GM18870 (cell line): Measurements from ENCODE around the gene TMEM247.
"Not testable (repeated sequence)": the region's sequence is repeated elsewhere in the genome, so short reads cannot be mapped to it uniquely, and the experiment has no call there.

Experiments used
- ATAC-seq: cut with Tn5 transposase; IDR thresholded peaks from one replicate; pipeline ENCODE4 v1.9.1; 2021; ENCODE audit warnings: moderate library complexity; ENCODE audit not compliant: unreplicated experiment

Gene TMEM247

DNA sequence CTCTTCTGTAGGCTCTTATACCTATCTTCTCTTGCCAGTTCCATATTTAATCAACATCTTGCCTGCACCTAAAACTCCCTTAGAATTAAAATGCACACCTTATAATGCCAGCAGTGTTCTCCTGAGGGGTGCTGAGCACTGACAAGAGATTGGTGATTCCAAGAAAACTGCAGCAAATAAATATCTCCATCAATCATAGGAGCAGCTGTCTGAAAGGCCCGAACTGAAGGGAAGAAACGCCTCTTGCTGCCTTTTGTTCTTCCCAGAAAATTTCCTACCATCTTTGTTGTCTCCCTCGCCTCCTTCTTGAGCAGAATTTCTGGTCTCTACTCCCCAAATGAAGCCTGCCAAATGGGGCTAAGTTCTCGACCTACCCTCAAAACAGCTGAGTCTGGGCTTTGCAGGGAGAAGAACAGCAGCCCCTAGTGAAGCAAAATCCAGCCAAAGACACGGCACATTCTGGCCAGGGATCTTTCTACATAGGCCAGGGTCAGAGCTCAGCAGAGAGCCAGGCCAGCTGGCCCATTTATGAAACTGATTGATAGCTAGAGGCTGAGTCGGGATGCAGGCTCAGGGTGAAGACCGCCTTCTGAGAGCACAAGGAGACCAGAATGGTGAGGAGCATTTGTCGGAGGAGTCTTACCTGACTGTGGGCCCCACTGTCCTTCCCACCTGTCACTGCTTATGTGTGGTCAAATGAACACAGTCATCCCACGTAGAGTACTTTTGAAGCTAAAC, 20.4 kb upstream of the TMEM247 start:
- ATAC-seq = no peak

GRCh38 chr2:46459694-46460093, 19.7 kb upstream of the TMEM247 start:
- no peak for ATAC-seq

- ATAC-seq = no peak
Measured at GRCh38 chr2:46460241-46460921, 19.0 kb upstream of the TMEM247 start.

DNA sequence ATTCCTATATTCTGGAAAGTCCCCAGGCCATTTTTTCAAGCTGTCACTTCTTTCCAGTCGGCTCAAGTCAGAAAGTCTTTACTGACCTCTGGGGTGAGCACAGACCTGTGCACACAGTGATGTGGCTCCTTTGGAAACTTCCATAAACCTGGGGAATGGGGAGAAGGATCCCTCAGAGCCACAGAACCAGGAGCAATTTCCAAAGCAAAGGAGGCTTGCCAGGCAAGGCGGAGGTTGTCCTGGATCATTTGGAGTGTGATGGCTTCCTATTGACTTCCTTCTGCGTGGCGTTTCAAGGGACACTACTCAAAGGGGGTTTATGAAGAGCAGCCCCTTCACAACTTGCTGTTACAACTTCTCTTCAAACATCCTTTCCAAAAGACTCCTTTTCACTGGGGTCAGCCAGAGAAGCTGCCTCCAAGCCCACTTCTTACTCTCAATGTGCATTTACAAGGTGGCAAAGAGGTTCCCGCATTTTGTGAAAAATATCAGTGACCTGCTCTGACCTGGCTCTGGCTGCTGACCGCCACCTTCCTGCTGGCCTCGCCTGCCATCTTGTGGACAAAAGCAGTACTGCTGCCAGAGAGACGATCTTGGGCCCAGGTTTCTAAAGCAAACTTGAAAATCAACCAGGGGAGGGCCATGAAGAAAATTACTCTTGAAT, 18.2 kb upstream of the TMEM247 start:
- no peak for ATAC-seq

GRCh38 chr2:46461709-46462171, 17.6 kb upstream of the TMEM247 start:
- no peak for ATAC-seq

DNA sequence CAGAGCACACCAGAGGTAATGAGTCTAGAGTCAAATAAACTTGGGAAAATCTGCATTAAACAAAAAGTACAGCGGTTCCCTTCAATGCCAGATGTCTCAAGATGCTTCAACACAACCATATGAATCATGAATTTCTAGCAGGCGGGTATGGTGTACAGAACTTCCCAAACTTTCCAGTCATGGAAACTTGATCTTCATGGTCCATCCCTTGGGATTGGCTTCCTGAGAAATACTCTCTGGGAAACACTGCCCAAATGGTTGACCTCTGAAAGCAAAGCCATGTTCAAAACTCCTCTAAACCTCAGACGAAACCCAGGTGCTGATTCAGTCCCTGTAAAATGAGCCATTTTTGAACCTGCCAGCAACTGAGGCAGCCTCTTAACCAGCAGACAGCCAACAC, 16.4 kb upstream of the TMEM247 start:
- no peak for ATAC-seq

- no peak for ATAC-seq
Measured at GRCh38 chr2:46469116-46469515, 10.2 kb upstream of the TMEM247 start.

DNA sequence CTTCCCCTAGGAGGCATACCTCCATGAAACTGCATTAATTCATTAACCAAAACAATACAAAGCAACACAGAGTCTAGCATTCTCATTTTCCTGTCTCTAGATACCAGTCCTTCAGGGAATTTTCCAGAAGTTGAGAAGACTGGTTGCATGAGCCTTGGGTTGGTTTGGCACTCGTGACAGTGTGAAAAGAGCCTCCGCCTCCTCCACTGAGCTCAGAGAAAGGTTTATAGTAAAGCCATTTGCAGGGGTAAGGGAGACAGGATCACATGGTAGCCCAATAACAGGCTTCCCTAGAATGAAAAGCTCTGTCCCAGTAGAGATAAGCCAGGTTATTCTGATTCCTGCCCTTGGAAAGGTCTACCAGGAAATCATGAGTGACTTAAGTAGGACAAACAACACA, 9.7 kb upstream of the TMEM247 start:
- no peak for ATAC-seq

GRCh38 chr2:46470114-46470628, 9.2 kb upstream of the TMEM247 start:
- ATAC-seq = no peak

- ATAC-seq = no peak
Measured at GRCh38 chr2:46471019-46471583, 8.3 kb upstream of the TMEM247 start.

DNA sequence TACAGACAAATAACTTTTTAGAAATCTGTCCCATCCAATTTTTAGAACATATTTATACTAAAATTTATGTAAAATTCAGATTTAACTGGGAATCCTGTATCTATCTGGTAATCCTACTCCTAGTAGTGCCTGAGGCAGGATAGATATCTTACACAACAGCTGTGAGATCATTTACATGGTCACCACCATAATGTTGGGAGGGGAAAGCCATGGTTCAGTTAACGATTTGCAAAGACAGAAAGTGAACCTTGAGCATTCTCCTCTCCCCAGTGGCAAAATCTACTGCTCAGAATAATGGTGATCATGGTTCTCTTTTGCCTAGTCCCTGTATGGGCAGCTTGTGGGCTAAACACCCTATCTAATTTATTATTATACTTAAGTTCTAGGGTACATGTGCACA, 7.7 kb upstream of the TMEM247 start:
- ATAC-seq = no peak

DNA sequence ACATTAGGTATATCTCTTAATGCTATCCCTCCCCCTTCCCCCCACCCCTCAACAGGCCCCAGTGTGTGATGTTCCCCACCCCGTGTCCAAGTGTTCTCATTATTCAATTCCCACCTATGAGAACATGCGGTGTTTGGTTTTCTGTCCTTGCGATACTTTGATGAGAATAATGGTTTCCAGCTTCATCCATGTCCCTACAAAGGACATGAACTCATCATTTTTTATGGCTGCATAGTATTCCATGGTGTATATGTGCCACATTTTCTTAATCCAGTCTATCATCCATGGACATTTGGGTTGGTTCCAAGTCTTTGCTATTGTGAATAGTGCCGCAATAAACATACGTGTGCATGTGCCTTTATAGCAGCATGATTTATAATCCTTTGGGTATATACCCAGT, 7.2 kb upstream of the TMEM247 start:
- not testable (repeated sequence) for ATAC-seq

GRCh38 chr2:46477462-46477861, 1.9 kb upstream of the TMEM247 start:
- not testable (repeated sequence) for ATAC-seq

DNA sequence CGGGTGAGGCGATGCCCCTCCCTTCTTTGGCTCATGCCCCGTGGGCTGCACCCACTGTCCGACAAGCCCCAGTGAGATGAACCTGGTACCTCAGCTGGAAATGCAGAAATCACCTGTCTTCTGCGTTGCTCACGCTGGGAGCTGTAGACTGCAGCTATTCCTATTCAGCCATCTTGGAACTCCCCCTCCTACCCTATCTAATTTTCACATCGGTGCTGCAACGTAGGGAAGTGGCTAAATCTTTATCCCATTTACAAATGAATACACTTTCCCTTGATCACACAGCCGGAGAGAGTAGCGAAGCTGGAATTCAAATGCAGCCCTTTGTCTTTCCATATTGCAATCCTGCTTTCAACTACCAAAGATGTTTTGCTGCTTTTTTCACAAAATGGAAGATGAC, 1.4 kb upstream of the TMEM247 start:
- no peak for ATAC-seq

- ATAC-seq = no peak
Measured at GRCh38 chr2:46480562-46480961, 1.2 kb downstream of the TMEM247 start.

DNA sequence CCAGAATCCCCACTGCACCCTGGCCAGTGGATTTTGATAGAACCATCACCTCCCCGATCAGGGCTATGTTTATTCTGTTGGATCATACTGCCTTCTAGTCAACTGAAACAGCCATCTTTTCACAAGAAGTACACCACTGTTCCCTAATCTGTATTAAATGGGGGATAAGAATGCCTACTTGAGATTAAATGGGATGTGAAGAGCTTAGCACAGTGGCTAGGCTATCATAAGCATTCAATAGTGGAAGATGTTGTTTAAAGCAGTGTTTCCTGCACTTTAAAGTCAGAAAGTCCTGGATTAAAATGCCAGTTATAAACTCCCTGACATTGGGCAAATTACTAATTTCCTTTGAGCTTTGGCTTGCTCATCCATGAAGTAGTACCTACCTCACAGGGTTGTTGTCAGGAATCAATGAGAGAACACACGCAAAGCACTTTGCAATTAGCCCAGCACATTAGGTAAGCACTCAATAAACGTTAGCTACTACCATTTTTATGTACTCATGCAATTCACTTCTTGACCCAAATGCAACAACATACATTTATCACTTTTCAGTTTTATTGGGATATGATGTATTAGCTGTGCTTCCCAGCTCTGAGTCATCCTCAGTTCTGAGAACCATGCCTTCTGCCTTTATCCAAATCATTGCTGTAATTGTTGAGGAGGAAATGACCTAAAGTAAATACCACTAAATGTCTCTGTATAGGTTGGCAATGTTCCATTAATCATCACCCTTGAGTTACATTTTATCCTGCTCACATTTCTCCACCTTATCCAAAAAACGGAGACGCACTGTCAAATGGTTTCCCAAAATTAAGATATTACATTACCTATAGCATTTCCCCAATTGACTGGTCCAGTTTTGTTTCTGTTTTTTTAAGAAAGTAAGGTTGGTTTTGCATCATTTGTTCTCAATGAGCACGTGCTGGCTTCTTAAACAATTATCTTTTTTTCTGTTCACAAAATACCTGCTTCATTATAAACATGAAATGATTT, 2.1 kb downstream of the TMEM247 start:
- no peak for ATAC-seq

DNA sequence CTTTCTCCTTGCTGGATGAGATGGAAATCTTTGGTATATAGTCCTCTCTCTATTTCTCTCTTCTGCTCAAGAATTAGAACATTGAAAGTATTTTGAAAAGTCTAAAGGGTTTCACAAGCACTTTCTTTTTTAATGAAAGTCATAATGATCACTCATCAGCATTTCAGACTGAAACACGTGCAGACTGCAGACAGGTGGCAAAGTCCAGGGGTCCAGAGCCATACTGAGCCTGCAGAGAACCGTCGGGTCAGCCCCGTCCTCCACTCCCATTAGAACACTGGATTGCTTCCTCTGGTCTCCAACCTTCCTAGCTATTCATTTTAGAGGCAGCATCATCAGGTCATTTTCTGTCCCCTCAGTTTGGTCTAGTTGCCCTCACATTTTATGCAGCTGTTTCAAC, 3.1 kb downstream of the TMEM247 start:
- ATAC-seq = no peak

DNA sequence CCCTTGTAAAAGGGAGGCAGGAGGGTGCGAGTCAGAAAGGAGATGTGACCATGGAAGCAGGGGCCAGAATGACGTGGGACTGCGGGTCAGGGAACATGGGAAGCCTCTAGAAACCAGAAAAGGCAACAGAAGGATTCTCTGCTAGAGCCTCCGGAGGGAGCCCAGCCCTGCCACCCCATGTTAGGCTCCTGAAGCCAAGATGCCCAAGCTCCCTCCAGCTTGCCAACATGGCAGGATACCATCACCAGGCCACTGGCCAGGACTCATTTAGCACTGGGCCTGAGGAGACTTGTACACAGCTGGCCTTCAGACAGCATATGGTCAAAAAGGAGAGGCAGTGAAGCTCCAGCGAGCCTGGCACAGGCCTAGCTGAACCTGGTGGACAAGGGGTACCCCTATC, 5.6 kb downstream of the TMEM247 start:
- ATAC-seq = no peak

- no peak for ATAC-seq
Measured at GRCh38 chr2:46486436-46486835, 7.1 kb downstream of the TMEM247 start.

GRCh38 chr2:46487667-46488335, 8.4 kb downstream of the TMEM247 start:
- no peak for ATAC-seq
